CD4-positive, alpha-beta T cell treated with Interleukin-15 for 1 hour (primary cell): ENCODE results near the gene MLLT6.

Experiments
- DNase-seq: peaks from one replicate; pipeline ENCODE4 v3.0.0-alpha.2; 2020

The MLLT6 gene

DNA sequence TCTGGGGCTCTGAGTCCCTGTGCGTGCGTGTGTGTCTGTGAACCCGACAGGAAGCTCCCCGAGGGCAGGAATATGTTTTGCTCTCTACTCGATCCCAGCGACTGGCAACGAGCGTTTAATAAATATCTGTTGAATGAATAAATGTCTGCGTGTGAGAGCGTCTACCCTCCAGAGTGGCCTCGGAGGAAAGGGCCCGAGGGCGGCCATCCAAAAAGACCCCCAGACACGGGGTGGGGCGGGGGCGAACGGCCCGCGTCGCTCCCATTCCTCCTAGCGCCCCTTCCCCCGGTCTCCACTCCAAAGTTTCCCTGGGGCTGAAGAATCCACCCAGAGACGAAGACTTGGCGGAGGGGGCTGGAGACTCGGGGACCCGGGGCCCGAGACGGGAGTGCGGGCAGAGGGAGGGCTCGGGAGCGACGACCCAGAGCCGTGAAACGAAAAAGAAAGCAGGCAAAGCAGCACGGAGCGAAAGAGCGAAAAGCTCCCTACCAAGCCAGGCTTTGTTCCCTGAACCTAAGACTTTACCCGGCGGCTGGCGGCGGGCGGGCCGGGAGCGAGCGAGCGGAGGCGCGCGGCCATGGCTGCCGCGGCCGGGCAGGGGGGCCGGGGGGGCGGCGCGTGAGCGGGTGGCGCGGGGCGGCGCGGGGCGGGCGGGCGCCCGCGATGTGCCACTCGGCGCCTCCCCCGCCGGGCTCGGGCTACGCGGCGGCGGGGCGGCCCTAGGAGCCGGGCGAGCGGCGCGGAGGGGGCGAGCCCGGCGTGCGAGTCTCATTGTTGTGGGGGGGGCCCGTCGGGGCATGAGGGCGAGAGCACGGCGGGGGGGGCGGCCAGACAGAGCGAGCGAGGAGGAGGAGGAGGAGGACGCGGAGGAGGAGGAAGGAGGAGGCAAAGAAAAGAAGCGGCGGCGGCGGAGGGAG lies at the start of gene MLLT6:
MLLT6 (plus strand) TSS at position 668 of the 917 bp plus-strand sequence. CDS start 360 bp downstream, outside the sequence.
- peak; percentile 82 for DNase-seq

DNA sequence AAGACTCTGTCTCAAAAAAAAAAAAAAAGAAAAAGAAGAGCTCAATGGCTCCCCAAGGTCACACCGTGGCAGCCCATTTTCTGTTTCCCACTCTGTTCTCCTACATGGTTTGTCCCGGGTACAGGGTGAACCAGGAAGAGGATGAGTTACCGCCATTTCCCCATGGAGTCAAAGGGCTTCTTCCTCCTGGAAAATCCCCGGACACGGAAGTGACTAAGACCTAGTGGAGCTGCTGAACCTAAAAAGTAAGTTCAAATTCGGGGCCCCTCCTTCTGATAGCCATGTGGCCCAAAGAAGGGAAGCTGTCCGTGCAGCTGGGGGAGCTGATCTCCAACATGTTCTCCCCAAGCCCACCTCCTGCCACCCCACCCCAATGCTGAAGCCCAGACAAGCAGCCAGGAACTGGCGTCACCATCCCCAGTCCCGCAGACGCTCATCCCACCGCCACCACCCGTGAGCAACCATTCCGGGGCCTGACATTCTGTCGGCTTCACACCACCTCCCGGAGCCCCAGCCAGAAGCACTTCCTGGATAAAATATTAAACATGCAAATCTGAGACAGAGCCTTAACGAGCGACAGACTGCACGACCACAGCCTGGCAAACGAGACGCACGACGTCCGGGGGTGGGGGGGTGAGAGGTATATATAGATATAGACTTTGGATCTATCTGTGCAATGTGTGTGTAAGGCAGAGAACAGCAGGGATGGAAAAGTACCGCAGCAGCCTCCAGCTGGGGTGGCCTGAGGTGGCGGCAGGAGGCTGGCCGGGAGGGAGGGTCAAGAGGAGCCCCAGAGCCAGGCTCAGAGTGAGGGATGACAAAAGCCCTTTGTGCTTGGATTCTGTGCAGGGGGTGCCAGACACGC lies 47.9 kb upstream of the MLLT6 start:
- DNase-seq, result no peak

DNA sequence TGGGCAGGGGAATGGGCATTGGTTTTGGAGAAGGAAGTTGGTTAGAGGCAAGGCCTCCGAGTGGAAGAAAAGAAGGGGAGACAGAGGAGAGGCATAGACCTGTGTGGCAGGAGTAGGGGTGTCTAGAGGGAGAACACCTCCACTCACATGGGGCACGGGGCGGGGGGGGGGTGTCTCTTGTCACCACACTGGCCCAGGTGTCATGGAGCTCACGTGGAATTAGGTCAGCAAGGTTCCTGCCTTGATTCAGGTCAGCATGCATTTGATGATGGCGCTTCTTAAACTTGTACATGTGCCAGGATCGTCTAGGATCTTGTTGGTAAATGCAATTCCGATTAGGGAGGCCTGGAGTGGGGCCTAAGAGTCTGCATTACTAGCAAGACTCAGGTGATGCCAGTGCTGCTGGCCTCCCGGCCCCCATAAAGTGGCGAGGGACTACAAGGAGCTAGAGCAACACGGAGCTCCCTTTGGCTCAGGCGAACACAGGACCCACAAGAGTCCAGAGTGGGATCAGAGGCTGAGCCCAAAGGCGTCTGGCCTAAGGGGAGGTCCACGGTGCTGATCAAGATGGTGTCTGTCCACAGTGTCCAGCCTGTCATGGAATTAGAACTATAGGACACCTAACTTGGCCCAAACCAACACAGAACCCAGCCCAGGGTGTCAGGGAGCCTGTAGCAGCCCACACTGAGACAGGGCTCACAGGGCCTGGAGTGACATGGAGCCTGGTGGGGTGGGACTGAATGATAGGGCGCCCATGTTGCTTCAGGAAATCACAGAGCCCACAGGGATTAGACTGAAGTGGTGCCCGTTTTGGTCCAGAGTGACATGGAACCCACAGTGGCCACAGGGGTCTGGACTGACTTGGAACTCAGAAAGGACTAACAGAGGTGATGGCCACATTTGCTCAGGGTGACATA lies 47.0 kb upstream of the MLLT6 start:
- no peak for DNase-seq

DNA sequence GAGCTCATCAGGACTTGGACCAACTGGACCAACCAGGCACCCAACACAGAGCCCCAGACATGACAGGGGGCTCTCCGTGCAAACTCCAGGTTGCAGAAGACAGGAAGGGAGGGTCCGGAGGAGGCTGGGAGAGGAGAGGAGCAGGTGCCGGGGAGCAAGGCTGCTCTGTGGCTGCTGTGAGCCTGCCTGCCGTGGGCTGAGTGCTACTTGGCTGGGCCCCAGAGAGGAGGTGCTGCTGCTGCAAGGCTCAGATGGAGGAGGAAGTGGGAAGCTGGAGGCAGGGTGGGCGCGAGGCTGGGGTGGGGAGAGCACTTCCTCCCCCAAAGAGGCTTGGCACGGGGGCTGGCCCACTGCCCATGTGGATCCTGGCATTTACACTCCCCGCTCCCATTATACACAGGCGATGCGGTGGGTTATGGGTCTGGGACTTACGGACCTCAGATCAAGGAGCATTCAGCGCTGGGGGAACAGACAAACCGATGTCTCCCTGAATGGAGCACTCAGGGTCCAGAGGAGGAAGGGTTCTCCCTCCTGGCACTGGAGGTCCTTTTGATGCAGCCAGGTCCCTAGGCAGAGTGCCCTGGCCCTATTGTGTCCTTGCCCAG lies 46.2 kb upstream of the MLLT6 start:
- no peak for DNase-seq

DNA sequence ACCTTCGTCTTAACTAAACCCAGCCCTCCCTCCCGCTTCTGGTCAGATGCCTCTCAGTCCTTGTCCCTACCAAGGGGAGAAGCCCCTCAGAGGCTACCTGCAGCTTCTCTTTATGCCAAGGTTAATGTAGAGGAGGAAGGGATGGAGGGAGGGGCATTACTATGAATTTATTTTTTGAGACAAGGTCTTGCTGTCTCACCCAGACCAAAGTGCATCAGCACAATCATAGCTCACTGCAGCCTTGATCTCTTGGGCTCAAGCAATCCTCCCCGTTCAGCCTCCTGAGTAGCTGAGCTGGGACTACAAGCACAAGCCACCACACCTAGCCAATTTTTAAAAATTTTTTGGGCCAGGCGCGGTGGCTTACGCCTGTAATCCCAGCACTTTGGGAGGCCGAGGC lies 45.7 kb upstream of the MLLT6 start:
- DNase-seq, result no peak

DNA sequence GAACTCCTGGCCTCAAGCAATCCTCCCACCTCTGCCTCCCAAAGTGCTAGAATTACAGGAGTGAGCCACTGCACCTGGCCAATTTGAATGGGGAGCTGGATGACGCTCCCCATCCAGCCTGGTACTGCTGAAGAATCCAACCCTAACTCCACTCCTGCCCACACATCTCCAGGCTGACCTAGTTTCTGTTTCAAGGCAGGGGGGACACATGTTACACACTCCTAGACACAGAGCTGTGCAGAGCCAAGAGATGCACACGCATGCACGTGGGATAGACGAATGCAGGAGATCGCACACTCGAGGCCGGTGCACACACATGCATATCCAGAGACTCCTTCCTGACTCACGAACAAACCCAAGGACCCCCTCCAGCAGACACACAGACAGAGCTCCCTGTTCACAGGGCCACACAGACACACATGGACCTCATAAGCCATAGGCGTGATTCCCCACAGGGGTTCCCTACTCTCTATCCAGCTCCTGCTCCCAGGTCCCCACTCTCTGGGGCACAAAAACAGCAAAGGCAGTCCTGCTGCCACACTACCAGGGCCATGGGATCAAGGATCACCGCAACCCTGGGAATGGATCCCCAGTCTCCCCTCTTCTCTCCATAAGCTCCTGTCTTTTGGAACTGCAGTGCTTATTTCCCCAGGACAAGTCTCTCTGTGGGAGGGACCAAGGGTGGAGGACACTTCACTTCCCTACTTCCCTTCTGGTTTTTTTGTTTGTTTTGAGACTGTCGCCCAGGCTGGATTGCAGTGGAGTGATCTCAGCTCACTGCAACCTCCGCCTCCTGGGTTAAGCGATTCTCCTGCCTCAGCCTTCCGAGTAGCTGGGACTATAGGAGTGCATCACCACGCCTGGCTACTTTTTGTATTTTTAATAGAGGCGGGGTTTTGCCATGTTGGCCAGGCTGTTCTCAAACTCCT lies 44.7 kb upstream of the MLLT6 start:
- no peak for DNase-seq

DNA sequence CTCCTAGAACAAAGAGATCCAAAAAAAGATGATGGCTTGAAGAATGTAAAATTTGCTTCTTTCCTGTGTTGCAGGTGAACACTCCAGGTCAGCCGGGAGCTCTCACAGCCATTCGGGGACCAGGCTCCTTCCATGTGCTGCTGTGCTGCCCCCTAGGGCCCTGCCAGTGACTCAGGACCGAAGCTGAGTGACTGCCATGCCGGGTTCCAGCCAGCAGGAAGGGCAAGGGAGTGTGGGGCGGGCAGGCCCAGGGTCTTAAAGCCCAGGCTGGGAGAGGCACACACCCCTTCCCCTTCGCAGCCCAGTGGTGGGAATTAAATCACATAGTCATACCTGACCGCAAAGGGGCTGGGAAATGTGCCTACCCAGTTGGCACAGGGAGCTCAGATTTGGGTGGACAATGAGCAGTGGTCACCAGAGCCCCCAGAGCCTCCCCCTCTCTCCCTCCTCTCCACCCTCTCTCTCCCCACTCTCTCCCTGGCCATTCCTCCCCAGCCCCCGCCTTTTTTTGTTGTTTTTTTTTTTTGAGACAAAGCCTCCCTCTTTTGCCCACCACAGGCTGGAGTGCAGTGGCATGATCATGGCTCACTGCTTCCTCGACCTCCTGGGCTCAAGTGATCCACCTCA lies 41.8 kb upstream of the MLLT6 start:
- no peak for DNase-seq

DNA sequence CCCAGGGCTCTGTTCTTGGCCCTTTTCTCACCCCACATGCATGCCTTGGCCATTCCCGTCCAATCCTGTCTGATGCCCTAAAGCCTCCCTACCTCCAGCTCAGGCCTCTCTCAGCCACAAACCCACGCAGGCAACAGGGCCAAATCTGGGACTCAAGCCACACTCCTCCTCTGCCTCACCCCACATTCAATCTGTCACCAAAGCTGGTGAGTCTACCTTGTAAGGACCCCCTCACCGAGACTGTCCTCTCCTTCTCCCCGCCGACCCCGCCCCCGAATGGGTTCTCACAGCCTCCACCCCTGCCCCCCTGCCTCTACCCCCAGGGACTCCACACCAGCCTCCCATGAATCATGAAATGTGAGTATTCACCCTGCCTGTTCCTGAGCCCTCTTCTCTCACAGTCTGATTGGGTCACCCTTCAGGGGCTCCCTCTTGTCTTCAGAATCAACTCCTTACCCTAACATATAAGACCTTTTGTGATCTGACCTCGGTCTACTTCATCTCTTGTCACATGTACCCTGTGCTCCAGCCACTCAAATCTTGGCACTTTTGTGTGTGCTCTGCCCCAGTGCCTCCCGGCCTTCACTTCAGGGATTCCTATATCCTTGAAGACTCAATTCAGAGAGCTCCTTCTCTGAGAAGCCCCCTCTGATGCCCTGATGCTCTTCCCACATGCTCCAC lies 41.0 kb upstream of the MLLT6 start:
- DNase-seq, result no peak

DNA sequence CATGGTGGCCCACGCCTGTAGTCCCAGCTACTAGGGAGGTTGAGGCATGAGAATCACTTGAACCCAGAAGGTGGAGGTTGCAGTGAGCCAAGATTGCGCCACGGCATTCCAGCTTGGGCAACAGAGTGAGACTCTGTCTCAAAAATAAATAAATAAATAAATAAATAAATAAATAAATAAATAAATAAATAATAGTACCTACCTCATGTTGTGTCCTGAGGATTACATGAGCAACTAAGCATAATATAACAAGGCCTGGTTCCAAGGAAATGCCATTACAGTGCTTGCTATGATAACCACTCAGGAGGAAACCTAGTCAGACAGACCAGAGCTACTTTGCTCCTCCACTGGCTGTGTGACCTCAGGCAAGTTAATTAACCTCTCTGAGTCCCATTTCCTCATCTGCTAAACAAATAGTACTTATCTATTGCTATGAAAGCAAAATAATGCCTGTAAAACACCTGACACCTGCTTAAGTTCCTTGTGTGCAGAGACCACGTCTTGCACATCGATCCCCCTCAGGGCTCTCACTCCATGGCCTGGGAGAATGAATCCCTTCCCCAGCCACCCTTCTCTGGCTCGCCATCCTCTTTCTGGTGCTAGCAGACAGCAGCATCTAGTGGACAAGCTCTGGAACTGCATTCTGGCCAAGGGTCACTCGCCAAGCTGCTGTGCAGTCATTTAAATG lies 37.8 kb upstream of the MLLT6 start:
- DNase-seq, result peak; percentile 64

DNA sequence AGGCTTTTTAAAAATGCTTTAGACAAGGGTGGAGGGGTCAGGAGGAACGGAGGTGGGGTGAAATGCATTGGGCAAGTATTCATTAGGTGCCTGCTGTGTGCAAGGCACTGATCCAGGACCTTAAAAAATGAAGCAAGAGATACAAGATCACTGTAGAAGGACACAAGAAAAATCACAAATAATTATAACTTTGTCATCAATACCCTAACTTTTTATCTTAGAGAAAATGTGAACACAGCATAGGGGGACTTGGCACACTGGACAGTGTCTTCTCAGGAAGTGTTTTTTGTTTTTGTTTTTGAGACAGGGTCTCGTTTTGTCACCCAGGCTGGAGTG lies 37.3 kb upstream of the MLLT6 start:
- no peak for DNase-seq

DNA sequence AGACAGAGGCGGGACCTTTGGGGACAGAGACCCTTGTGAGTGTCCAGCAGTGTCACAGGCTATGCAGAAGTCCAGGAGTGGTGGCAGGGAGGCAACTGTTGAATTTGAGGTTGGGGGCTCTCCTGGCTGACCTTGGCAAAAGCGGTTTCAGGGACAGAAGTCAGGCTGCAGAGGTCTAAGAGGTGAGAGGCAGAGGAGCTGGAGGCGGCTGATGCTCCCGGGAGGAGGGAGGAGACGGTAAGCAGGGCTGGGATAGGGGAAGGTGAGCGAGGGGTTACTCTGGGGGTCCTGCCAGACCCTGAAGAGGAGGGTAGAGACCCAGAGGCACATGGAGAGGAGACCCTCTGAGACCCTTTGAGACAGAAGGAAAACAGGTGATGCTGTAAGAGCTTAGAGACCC lies 35.6 kb upstream of the MLLT6 start:
- DNase-seq, result no peak

DNA sequence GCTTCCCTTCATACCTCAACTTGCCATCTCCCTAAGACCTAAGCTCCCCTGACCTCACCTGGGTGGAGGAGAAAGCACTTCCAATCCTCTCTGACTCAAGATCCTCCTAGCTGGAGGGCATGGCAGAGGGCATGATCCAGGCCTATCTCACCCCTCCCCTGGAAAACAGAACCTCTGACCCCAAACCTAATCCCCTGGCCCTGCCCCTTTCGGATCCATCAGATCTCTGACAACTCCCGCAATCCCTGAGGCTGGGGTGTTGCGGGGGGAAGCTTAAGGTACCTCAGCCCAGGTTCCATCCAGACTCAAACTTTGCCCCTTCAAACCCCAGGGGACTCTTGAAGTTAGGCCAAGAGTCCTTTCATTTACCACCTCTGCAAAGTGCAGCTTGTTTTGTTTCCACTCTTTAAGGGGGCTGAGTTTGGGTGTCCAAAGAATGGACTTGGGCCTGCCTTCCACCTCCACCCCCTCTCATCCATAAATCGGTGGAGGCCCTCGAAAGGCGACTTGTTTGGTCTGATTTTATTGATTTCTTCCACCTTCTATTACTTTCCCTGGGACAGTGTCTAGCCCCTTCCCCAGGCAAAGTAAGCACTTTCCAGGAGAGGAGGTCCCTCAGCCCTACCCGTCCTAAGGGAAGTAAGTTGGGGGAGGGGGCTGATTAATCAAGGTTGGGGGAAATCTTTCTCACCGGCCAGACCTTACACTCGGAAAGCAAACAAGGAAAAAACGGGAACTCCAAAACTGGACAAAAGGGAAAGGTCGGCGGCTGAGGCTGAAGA lies 32.9 kb upstream of the MLLT6 start:
- no peak for DNase-seq

DNA sequence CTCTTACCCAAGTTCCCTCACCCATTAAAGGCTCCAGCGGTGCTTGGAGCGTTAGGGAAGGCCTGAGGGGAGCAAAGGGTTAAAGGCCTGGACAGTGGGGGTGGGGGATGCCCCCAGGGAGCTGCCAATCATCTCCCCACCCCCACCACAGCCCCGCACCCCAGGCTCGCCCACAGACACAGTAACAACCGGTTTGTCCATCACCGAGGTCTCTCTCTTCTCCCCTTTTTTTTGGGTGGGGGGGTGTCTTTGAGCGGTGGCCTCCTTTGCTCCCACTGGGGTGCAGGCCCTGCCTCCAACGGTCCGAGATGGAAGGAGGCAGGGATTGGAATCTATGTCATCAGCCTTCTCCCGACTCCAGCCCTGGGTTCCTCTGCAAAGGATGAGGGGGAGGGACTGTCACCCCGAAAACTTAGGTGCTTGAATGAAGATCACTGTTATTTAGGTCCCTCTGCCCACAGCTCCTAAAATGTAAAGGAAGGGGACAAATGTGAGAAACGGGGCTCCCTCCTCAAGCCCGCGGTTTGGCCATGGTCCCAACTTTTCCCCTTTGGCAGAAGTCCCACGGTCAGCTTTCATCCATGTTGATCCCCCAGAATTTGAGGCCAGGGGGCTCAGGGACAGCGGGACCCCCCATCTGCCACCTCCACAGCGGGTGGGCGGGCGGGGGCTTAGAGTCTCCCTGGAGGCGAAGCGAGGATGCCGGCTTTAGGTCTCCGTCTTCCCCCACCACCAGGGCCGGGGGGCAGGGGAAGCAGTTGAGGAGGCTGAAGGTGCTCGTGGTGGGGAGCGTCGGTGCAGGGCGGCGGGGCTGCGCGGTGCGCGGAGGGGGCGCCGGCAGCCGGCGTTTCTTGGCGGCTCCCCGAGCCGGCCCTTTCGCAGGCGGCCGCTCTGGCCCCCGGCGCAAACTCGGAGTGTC lies 32.0 kb upstream of the MLLT6 start:
- no peak for DNase-seq

DNA sequence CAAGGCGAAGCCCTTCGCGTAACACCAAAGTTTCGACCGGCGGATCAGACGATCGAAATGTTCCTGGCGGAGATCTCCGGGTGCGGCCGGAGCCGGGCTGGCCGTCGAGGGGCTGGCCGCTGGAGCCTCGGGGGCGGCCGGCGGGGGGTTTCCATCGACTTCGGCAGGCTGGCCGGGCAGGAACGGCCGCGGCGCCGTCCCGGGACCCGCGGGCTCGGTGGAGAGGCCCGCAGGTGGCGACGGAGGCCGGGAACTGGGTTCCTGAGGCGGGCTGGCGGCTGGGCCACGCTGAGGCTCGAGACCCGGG lies 31.4 kb upstream of the MLLT6 start:
- no peak for DNase-seq

DNA sequence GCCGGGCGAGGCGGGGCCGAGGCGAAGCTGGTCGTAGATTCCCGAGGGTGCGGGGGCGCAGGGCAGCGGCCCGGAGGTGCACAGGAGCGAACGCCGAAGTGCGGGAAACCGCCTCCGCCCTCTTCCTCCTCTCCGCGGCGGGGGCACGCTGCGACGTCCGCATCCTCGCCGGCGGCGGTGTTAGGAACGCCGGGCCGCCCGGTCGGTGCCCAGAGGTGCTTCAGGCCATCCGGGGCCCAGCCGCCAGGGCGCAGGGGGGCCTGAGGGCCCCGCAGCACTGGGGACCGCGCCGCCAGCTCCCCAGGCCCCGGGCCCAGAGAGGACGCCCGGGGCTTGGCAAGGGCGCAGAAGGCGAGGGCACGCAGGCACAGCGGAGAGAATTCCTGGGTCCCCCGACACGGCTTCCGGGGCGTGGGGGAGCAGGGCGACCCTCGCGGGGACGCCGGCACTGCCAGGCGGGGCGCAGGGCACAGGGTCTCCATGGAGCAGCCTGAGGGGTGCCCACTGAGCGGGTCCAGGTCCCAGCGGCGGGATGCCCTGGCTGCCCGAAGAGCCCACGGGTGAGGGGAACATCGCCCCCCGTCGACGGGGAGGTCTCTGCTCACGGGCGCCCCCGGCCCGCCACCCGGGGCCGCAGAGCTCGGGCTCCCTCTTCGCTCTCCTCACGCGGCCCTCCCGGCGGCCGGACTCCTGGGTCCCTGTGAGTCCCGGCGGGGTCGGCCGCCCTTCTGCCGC lies 30.9 kb upstream of the MLLT6 start:
- DNase-seq, result no peak

DNA sequence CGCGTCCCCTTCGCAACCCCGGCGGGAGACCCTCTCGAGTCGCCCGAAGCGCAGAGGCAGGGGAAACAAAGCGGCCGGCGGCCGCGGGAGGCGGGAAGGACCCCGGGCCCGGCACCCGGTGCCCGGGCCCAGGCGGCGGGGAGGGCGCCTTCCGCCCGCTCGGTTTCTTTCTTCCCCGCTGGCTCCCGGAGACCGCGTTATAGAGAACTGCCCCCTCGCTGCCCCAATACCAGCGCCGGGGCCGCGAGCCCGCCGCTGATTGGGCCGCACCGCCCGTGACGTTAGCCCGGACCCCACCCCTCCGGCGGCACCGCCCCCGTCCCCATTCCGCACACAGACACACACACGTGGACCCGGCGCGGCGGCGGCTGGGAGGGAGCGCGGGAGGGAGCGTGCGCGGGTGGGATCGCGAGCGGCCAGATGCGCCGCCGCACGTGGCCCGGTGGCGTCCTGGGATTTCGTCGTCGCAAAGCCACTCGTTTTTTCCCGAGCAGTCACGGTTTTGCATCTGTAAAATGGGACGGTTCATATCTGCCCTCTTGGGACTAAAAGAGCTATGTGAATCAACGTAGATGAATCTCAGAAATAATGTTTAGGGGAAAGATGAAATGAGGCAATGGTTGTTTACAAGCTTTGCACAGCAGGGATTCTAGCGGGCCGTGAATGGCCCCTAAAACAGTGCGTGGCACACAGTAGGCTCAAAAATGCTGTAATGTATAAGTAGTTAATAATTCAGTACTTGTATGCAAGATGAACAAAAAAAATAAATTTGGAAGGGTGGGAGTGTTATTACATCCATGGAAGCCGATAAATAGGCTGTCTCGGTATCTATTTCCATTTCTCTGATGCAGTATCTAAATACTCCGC lies 30.1 kb upstream of the MLLT6 start, which contains the start of gene EPOP:
EPOP (minus strand) TSS at position 209 of the 867 bp plus-strand sequence. CDS start 462 bp downstream, outside the sequence.
- peak; percentile 86 for DNase-seq
